GM23338 (cell line): Measurements from ENCODE around the gene ENTREP3. TPM values are rescaled to one million over a fixed set of nuclear protein-coding genes. Genes with fewer than 3 reads are reported as not detected.

ENCODE experiments used
- ATAC-seq: fragments of 200-7000 bp; cut with Tn5 transposase; 3 replicates; pipeline ENCODE4 v1.9.1; 2020
- DNase-seq: peaks from one replicate; pipeline ENCODE4 v3.0.0-alpha.2; 2015; ENCODE audit warnings: low spot score
- H2AFZ ChIP-seq: fragments of 200-600 bp; sonication (generic); 2 replicates; pipeline ENCODE4 v1.8.0; 2016; ENCODE audit warnings: antibody characterized with exemption, mild to moderate bottlenecking, moderate library complexity
- H3F3A ChIP-seq: fragments of 200-600 bp; sonication (generic); replicated peaks from 2 replicates; pipeline ENCODE4 v1.8.0; 2017; ENCODE audit warnings: antibody characterized with exemption, mixed run types, low read depth
- H3K27ac ChIP-seq: fragments of 200-600 bp; sonication (generic); 2 replicates; pipeline ENCODE4 v1.6.1; 2016; ENCODE audit warnings: low read depth
- H3K27me3 ChIP-seq: fragments of 200-600 bp; sonication (generic); 2 replicates; pipeline ENCODE4 v1.8.0; 2016; ENCODE audit warnings: mild to moderate bottlenecking, mixed run types, moderate library complexity; ENCODE audit not compliant: insufficient read depth
- H3K36me3 ChIP-seq: fragments of 200-600 bp; sonication (generic); 2 replicates; pipeline ENCODE4 v1.8.0; 2016; ENCODE audit warnings: mild to moderate bottlenecking; ENCODE audit not compliant: insufficient read depth
- H3K4me1 ChIP-seq: fragments of 200-600 bp; sonication (generic); 2 replicates; pipeline ENCODE4 v1.8.0; 2016; ENCODE audit warnings: mild to moderate bottlenecking, moderate library complexity; ENCODE audit not compliant: insufficient read depth
- H3K4me2 ChIP-seq: fragments of 200-600 bp; sonication (generic); 2 replicates; pipeline ENCODE4 v1.7.1; 2017; ENCODE audit warnings: mixed run types
- H3K4me3 ChIP-seq: fragments of 200-600 bp; sonication (generic); 2 replicates; pipeline ENCODE4 v1.6.1; 2016; ENCODE audit warnings: mixed run types
- H3K79me2 ChIP-seq: fragments of 200-600 bp; sonication (generic); replicated peaks from 2 replicates; pipeline ENCODE4 v1.8.0; 2017; ENCODE audit warnings: mild to moderate bottlenecking; ENCODE audit not compliant: insufficient read depth
- H3K9me2 ChIP-seq: fragments of 200-600 bp; sonication (generic); 2 replicates; pipeline ENCODE4 v1.8.0; 2017; ENCODE audit not compliant: insufficient read depth
- H4K20me1 ChIP-seq: fragments of 200-600 bp; sonication (generic); replicated peaks from 2 replicates; pipeline ENCODE4 v1.8.0; 2017; ENCODE audit warnings: mild to moderate bottlenecking; ENCODE audit not compliant: insufficient read depth
- H3K27ac Mint-ChIP-seq: 2 replicates; pipeline ENCODE4 v1.8.0; 2020; ENCODE audit warnings: inconsistent platforms, mild to moderate bottlenecking, moderate library complexity, mixed read lengths
- H3K27me3 Mint-ChIP-seq: 3 replicates; pipeline ENCODE4 v1.8.0; 2022; ENCODE audit warnings: low read depth, mild to moderate bottlenecking, moderate library complexity, mixed read lengths, inconsistent platforms; ENCODE audit not compliant: insufficient read depth, poor library complexity
- H3K36me3 Mint-ChIP-seq: 3 replicates; pipeline ENCODE4 v1.8.0; 2021; ENCODE audit warnings: low read depth, mild to moderate bottlenecking, inconsistent platforms, moderate library complexity, mixed read lengths
- H3K4me1 Mint-ChIP-seq: 3 replicates; pipeline ENCODE4 v1.8.0; 2020; ENCODE audit warnings: mild to moderate bottlenecking, inconsistent platforms, mixed read lengths
- H3K4me3 Mint-ChIP-seq: 3 replicates; pipeline ENCODE4 v1.8.0; 2021; ENCODE audit warnings: moderate library complexity, mild to moderate bottlenecking, inconsistent platforms, mixed read lengths
- H3K9me3 Mint-ChIP-seq: 3 replicates; pipeline ENCODE4 v1.8.0; 2020; ENCODE audit warnings: moderate library complexity, mild to moderate bottlenecking, inconsistent platforms, mixed read lengths
- JUNB ChIP-seq: IDR thresholded peaks from one replicate; pipeline ENCODE4 v1.6.1; 2016; ENCODE audit warnings: antibody characterized with exemption; ENCODE audit not compliant: unreplicated experiment
- POLR2AphosphoS5 ChIP-seq: IDR thresholded peaks from 2 replicates; pipeline ENCODE4 v1.6.1; 2016; ENCODE audit warnings: antibody characterized with exemption, low read depth
- STAT1 ChIP-seq: IDR thresholded peaks from one replicate; pipeline ENCODE4 v1.6.1; 2016; ENCODE audit warnings: antibody characterized with exemption; ENCODE audit not compliant: unreplicated experiment
- polyA plus RNA-seq: library from polyadenylated mRNA; unstranded; fragments of >200 nt; fragmentation: Nextera tagmentation; extraction: Ambion mirVana; gene quantifications from 2 replicates; pipeline ENCODE4 v1.2.1, GENCODE V29; 2016
- total RNA-seq: library from RNA; depleted of rRNA; stranded (reverse); fragments of >200 nt; shearing (Covaris generic); gene quantifications from 2 replicates; pipeline ENCODE4 v1.2.3, GENCODE V29; 2014
- TF ChIP-seq, protein P1 (sequence below), 2 experiments: fragments of 200-600 bp in 1 of 2; sonication (generic) in 1 of 2; conservative IDR thresholded peaks; 2 replicates each; pipeline versions ENCODE4 v1.5.1 to v1.6.1; 2016 to 2017; ENCODE audit warnings: antibody characterized with exemption in 2 of 2, low read depth in 2 of 2, mild to moderate bottlenecking in 2 of 2, moderate library complexity in 1 of 2
- TF ChIP-seq, protein P2 (sequence below): IDR thresholded peaks from one replicate; pipeline ENCODE4 v1.6.1; 2018; ENCODE audit warnings: antibody characterized with exemption; ENCODE audit not compliant: unreplicated experiment
- TF ChIP-seq, protein P3 (sequence below): IDR thresholded peaks from 2 replicates; pipeline ENCODE4 v1.6.1; 2016; ENCODE audit warnings: antibody characterized with exemption

ENTREP3 gene
- total and polyA plus RNA-seq, 2 experiments from 2014 or later = 18.6 to 46.3 TPM

DNA sequence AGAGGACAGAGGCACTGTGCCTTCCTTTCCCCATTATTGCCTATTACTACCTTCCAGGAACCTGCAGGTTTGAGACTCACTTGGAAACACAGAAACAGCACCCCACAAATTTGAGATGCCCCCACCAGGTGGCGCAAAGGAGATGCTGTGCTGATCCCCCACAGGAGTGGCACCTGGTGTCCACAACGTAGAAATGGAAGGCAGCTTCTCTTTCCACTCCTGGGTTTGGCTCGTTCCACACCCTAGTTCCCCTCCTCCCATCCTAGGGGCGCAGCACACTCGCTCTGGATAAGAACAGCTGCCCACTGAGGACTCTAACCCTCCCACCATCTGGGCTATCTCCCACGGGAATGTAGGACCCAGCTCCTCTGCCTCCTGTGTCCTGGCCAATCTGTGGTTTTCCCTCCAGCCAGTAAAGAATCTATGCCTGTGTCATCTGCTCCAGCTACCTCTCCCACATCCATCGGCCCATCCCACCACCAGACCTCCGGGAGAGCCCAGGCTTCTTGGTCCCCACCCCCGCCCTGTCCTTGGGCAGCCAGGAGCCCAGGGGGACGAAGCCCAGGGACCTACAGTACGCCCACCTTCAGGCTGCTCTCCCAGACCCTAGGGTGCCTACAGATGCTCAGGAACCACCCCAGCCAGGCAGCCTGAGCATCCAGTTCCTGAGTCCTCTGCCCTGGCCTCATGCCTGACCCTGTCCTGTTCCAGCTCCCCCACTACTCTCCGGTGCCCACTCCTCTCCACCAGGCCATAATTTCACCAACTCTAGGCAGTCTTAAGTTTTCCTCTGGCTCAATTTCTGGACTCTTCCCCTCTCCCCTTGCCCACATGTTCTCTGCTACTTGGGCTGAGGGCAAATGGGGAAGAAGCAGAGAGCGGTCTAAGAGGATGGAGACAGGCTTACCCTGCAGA, 48.1 kb downstream of the ENTREP3 start:
- H3K4me1 Mint-ChIP-seq = peaks cover 34% of the 10 kb centered on the region
- peaks cover 6% of the 10 kb centered on the region; the same call in 1 of the 2 replicates for H3K27me3 ChIP-seq
- TF ChIP-seq POLR2AphosphoS5 (peak; percentile 36; the same call in 1 of the 2 replicates), JUNB (no peak)
- TF ChIP-seq, protein P1, sequence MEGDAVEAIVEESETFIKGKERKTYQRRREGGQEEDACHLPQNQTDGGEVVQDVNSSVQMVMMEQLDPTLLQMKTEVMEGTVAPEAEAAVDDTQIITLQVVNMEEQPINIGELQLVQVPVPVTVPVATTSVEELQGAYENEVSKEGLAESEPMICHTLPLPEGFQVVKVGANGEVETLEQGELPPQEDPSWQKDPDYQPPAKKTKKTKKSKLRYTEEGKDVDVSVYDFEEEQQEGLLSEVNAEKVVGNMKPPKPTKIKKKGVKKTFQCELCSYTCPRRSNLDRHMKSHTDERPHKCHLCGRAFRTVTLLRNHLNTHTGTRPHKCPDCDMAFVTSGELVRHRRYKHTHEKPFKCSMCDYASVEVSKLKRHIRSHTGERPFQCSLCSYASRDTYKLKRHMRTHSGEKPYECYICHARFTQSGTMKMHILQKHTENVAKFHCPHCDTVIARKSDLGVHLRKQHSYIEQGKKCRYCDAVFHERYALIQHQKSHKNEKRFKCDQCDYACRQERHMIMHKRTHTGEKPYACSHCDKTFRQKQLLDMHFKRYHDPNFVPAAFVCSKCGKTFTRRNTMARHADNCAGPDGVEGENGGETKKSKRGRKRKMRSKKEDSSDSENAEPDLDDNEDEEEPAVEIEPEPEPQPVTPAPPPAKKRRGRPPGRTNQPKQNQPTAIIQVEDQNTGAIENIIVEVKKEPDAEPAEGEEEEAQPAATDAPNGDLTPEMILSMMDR (conservative IDR thresholded peaks at IDR 0.05; ENCODE audit: low read depth in 2 of 2) = peak; percentile 87 to 91
- H3K9me3 Mint-ChIP-seq = no peaks in the 10 kb centered on the region; the same call in 1 of the 3 replicates
- H4K20me1 ChIP-seq = no peaks in the 10 kb centered on the region; the same call in 1 of the 2 replicates
- peak; percentile 19 for ATAC-seq
- H3K36me3 Mint-ChIP-seq = peaks cover 29% of the 10 kb centered on the region
- H3K27ac ChIP-seq = no peak overlapping the region
- peak; percentile 92 for DNase-seq
- H3K27me3 Mint-ChIP-seq = peaks cover 56% of the 10 kb centered on the region
- peak overlapping the region; percentile 62 for H3K4me3 Mint-ChIP-seq
- peaks cover 21% of the 10 kb centered on the region for H3K4me1 ChIP-seq
- peaks cover under 1% of the 10 kb centered on the region; the same call in 1 of the 2 replicates for H3K36me3 ChIP-seq
- 0 out of 2 replicates have a peak, but pooled peaks cover 7% of the 10 kb centered on the region for H3K79me2 ChIP-seq
- peak overlapping the region; percentile 99 for H3K4me2 ChIP-seq
- no peak overlapping the region for H2AFZ ChIP-seq
- peak overlapping the region; percentile 99 for H3K4me3 ChIP-seq
- peak overlapping the region; percentile 30 for H3K27ac Mint-ChIP-seq
- H3F3A ChIP-seq = peaks cover 40% of the 10 kb centered on the region
- H3K9me2 ChIP-seq = no peaks in the 10 kb centered on the region

DNA sequence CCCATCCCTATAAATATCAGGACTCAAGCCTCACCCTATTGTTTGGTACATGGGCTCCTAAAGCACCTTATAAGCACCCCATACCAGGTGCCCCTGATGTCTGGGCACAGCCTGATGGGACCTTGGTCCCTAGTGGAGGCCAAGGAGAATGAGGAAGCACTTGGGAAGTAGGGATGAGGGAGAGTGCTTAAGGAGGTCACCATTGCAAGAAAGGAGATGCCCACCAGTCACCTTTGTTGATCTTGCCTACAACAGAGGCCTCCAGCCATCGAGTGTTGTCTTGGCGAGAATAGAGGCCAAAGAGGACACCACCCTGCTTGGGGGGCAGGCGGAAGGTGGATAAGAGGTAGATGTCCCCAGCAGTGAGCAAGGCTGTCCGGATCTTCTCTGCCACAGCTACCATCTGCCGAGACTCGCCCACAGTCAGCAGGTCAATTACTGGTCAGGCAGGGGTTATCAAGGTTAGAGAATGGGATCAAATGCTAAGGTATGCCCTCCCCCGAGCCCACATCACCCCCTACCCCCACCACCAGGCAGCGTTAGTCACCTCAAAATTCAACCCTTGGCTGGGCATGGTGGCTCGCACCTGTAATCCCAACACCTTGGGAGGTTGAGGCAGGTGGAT, 49.2 kb downstream of the ENTREP3 start:
- ATAC-seq (no peak), DNase-seq (no peak)
- peaks cover 58% of the 10 kb centered on the region for H3K27me3 Mint-ChIP-seq
- H3K9me3 Mint-ChIP-seq = no peaks in the 10 kb centered on the region; the same call in 1 of the 3 replicates
- peaks cover 6% of the 10 kb centered on the region; the same call in 1 of the 2 replicates for H3K27me3 ChIP-seq
- H2AFZ ChIP-seq = no peak overlapping the region
- H3K4me1 Mint-ChIP-seq = peaks cover 34% of the 10 kb centered on the region
- 0 out of 2 replicates have a peak, but pooled peaks cover 7% of the 10 kb centered on the region for H3K79me2 ChIP-seq
- H3K36me3 Mint-ChIP-seq = peaks cover 35% of the 10 kb centered on the region
- no peak overlapping the region; the same call in 2 of the 3 replicates for H3K4me3 Mint-ChIP-seq
- H3K27ac Mint-ChIP-seq = no peak overlapping the region
- H3K4me3 ChIP-seq = no peak overlapping the region
- no peak overlapping the region for H3K4me2 ChIP-seq
- H3K36me3 ChIP-seq = peaks cover 11% of the 10 kb centered on the region; the same call in 1 of the 2 replicates
- no peak overlapping the region for H3K27ac ChIP-seq
- no peaks in the 10 kb centered on the region for H3K9me2 ChIP-seq
- peaks cover 9% of the 10 kb centered on the region for H4K20me1 ChIP-seq
- H3K4me1 ChIP-seq = peaks cover 21% of the 10 kb centered on the region
- H3F3A ChIP-seq = peaks cover 42% of the 10 kb centered on the region
- TF ChIP-seq, protein P2, sequence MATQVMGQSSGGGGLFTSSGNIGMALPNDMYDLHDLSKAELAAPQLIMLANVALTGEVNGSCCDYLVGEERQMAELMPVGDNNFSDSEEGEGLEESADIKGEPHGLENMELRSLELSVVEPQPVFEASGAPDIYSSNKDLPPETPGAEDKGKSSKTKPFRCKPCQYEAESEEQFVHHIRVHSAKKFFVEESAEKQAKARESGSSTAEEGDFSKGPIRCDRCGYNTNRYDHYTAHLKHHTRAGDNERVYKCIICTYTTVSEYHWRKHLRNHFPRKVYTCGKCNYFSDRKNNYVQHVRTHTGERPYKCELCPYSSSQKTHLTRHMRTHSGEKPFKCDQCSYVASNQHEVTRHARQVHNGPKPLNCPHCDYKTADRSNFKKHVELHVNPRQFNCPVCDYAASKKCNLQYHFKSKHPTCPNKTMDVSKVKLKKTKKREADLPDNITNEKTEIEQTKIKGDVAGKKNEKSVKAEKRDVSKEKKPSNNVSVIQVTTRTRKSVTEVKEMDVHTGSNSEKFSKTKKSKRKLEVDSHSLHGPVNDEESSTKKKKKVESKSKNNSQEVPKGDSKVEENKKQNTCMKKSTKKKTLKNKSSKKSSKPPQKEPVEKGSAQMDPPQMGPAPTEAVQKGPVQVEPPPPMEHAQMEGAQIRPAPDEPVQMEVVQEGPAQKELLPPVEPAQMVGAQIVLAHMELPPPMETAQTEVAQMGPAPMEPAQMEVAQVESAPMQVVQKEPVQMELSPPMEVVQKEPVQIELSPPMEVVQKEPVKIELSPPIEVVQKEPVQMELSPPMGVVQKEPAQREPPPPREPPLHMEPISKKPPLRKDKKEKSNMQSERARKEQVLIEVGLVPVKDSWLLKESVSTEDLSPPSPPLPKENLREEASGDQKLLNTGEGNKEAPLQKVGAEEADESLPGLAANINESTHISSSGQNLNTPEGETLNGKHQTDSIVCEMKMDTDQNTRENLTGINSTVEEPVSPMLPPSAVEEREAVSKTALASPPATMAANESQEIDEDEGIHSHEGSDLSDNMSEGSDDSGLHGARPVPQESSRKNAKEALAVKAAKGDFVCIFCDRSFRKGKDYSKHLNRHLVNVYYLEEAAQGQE = no peak
- TF ChIP-seq POLR2AphosphoS5 (peak; percentile 60; the same call in 1 of the 2 replicates), STAT1 (no peak), JUNB (no peak)
- TF ChIP-seq, protein P3, sequence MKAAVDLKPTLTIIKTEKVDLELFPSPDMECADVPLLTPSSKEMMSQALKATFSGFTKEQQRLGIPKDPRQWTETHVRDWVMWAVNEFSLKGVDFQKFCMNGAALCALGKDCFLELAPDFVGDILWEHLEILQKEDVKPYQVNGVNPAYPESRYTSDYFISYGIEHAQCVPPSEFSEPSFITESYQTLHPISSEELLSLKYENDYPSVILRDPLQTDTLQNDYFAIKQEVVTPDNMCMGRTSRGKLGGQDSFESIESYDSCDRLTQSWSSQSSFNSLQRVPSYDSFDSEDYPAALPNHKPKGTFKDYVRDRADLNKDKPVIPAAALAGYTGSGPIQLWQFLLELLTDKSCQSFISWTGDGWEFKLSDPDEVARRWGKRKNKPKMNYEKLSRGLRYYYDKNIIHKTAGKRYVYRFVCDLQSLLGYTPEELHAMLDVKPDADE = no peak
